ENCODE measurements around the gene HILPDA. TPM values are rescaled to one million over a fixed set of nuclear protein-coding genes. Genes with fewer than 3 reads are reported as not detected.
A peak's percentile ranks its signal among the peaks of the same experiment; 100 is the strongest.

The HILPDA gene
- polyA plus RNA-seq, 1 donor (not counting 4 experiments of a cell fraction or from before 2014, with no cell fraction given), result 17.9 TPM

GRCh38 chr7:128442356-128442755 lies 13.3 kb upstream of the HILPDA start:
- Histone ChIP-seq H3K27ac (ENCODE audit: control insufficient read depth, insufficient read depth, low read length) (no peak overlapping the region), H3K4me1 (ENCODE audit: control insufficient read depth, extremely low read depth, insufficient read depth, low read length) (peaks cover 6% of the 10 kb centered on the region), H3K9me3 (ENCODE audit: control insufficient read depth, low read depth, low read length) (no peaks in the 10 kb centered on the region), H3K27me3 (ENCODE audit: control insufficient read depth, extremely low read depth, insufficient read depth, low read length) (no peaks in the 10 kb centered on the region), H2AFZ (ENCODE audit: control insufficient read depth, low read length) (no peak overlapping the region), H3K36me3 (ENCODE audit: control insufficient read depth in 2 of 2, extremely low read depth in 1 of 2, insufficient read depth in 2 of 2, low read length in 2 of 2) (no peaks in the 10 kb centered on the region), H4K20me1 (ENCODE audit: control insufficient read depth, extremely low read depth, insufficient read depth, low read length) (no peaks in the 10 kb centered on the region), H3K9ac (ENCODE audit: control insufficient read depth, extremely low read depth, insufficient read depth, low read length) (no peak overlapping the region), H3K4me2 (ENCODE audit: control insufficient read depth, extremely low read depth, insufficient read depth, low read depth, low read length) (no peak overlapping the region), H3K9me1 (ENCODE audit: control insufficient read depth, extremely low read depth, insufficient read depth, low read length) (no peaks in the 10 kb centered on the region), H3K79me2 (ENCODE audit: control insufficient read depth, insufficient read depth, low read length) (no peaks in the 10 kb centered on the region), H3K4me3 (ENCODE audit: control insufficient read depth in 2 of 3, extremely low read depth in 1 of 3, insufficient read depth in 2 of 3, low read depth in 1 of 3, low read length in 3 of 3) (no peak overlapping the region)
- FAIRE-seq, result no peak
- no peak for TF ChIP-seq EZH2 (IDR thresholded peaks at IDR 0.05; ENCODE audit: low read length)
- no peak for TF ChIP-seq CTCF (optimal IDR thresholded peaks at IDR 0.05 in 1 of 3, IDR thresholded peaks at IDR 0.05 in 1 of 3, conservative IDR thresholded peaks at IDR 0.05 in 1 of 3; ENCODE audit: extremely low read depth in 1 of 3, insufficient read depth in 2 of 3, low read length in 3 of 3)
- dilution Hi-C loops (cut with MboI; ENCODE audit: extremely low pct_ligation_motif_present, low sequenced_read_pairs), result no loop called here
- DNase-seq (ENCODE audit: low read depth, low spot score), result no peak

- Histone ChIP-seq H4K20me1 (ENCODE audit: control insufficient read depth, extremely low read depth, insufficient read depth, low read length) (no peaks in the 10 kb centered on the region), H3K4me1 (ENCODE audit: control insufficient read depth, extremely low read depth, insufficient read depth, low read length) (peaks cover 6% of the 10 kb centered on the region), H3K9ac (ENCODE audit: control insufficient read depth, extremely low read depth, insufficient read depth, low read length) (no peak overlapping the region), H3K36me3 (ENCODE audit: control insufficient read depth in 2 of 2, extremely low read depth in 1 of 2, insufficient read depth in 2 of 2, low read length in 2 of 2) (no peaks in the 10 kb centered on the region), H3K4me3 (ENCODE audit: control insufficient read depth in 2 of 3, extremely low read depth in 1 of 3, insufficient read depth in 2 of 3, low read depth in 1 of 3, low read length in 3 of 3) (no peak overlapping the region), H3K9me1 (ENCODE audit: control insufficient read depth, extremely low read depth, insufficient read depth, low read length) (no peaks in the 10 kb centered on the region), H3K27ac (ENCODE audit: control insufficient read depth, insufficient read depth, low read length) (no peak overlapping the region), H3K27me3 (ENCODE audit: control insufficient read depth, extremely low read depth, insufficient read depth, low read length) (no peaks in the 10 kb centered on the region), H3K9me3 (ENCODE audit: control insufficient read depth, low read depth, low read length) (no peaks in the 10 kb centered on the region), H2AFZ (ENCODE audit: control insufficient read depth, low read length) (peak overlapping the region; percentile 62), H3K79me2 (ENCODE audit: control insufficient read depth, insufficient read depth, low read length) (no peaks in the 10 kb centered on the region), H3K4me2 (ENCODE audit: control insufficient read depth, extremely low read depth, insufficient read depth, low read depth, low read length) (no peak overlapping the region)
- no peak for DNase-seq (ENCODE audit: low read depth, low spot score)
- dilution Hi-C loops (cut with MboI; ENCODE audit: extremely low pct_ligation_motif_present, low sequenced_read_pairs), result no loop called here
- FAIRE-seq, result peak; percentile 26
- TF ChIP-seq CTCF (optimal IDR thresholded peaks at IDR 0.05 in 1 of 3, IDR thresholded peaks at IDR 0.05 in 1 of 3, conservative IDR thresholded peaks at IDR 0.05 in 1 of 3; ENCODE audit: extremely low read depth in 1 of 3, insufficient read depth in 2 of 3, low read length in 3 of 3) (no peak), EZH2 (IDR thresholded peaks at IDR 0.05; ENCODE audit: low read length) (no peak)
Measured at GRCh38 chr7:128443831-128444600, 11.7 kb upstream of the HILPDA start.

Data from keratinocyte (primary cell).